ENCODE results near the gene PCF11.
A peak's percentile ranks its signal among the peaks of the same experiment; 100 is the strongest.

Gene PCF11

DNA sequence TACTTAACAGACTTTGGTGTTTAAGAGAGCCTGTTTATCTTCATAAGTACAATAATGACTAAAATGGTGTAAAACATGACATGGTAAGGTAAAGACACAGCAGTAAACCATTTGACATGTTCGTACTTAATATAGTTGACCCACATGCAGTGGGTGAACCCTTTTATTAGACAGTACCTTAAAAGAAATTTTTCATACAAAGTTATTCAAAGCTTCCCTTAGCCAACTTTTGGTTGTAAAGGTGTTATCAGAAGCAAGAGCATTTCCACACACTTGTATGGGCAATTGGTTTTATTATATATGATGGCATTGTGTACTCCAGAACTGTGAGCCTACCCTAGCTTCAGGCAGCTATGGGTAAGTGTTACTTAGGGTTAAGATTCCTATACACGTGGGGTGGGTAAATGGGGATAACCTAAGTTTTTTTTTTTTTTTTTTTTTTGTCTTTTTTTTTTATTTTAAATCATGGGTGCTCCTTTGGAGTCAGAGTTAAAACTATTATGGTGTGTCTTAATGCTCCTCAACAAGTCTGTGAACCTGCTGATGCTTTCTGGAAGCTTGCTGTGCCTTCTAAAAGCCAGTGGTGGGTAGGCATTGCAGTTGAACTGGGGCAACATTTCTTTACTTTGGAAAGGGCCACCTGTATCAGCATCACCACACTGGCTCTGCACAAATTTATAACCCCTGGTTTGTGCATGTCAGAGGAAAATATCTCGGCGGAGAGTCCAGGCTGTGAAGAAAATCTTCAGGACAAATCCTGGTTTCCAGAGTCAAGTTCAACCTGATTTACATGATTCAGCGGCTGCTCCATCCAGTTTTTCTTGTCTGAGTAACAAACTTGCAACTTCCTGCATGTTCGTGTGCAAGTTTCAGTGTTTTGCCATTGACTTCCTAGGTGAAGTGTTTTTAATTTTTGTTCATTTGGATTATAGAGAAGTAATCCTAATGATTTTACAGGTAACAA is 3.3 kb downstream of the PCF11 start:
- peaks cover 2% of the 10 kb centered on the region for H3K4me1 ChIP-seq (ENCODE audit: control insufficient read depth, insufficient read depth, low read depth, low read length)
- no peak overlapping the region for H4K91ac ChIP-seq (ENCODE audit: low read length)
- H3K27me3 ChIP-seq (ENCODE audit: control insufficient read depth in 1 of 2, insufficient read depth in 1 of 2, low read length in 2 of 2): no peaks in the 10 kb centered on the region
- H3K14ac ChIP-seq (ENCODE audit: low read length in 2 of 2): no peak overlapping the region
- WGBS: 83% methylated on average over 5 of the region's 6 CpGs
- H2BK120ac ChIP-seq (ENCODE audit: low read depth, low read length): no peak overlapping the region
- H3K4me3 ChIP-seq (ENCODE audit: insufficient read depth in 1 of 2, low read depth in 1 of 2, low read length in 2 of 2): peak overlapping the region in 1 of 2 experiments; percentile 86
- H3K9ac ChIP-seq (ENCODE audit: low read length): peak overlapping the region; percentile 100
- H3K79me1 ChIP-seq (replicated peaks; ENCODE audit: low read length, poor library complexity, severe bottlenecking): peaks cover 3% of the 10 kb centered on the region
- H2BK5ac ChIP-seq (ENCODE audit: low read depth, low read length, poor library complexity, severe bottlenecking): no peak overlapping the region
- H4K8ac ChIP-seq (ENCODE audit: low read length): no peak overlapping the region
- H3K23ac ChIP-seq (ENCODE audit: low read length in 2 of 2): no peak overlapping the region
- peak overlapping the region; percentile 88 for H3K4me2 ChIP-seq (ENCODE audit: low read length, poor library complexity, severe bottlenecking)
- no peak overlapping the region for H2BK12ac ChIP-seq (ENCODE audit: low read length in 2 of 2)
- H3K4ac ChIP-seq (ENCODE audit: low read depth in 1 of 2, low read length in 2 of 2): no peak overlapping the region
- no peaks in the 10 kb centered on the region for H3K9me3 ChIP-seq (ENCODE audit: control insufficient read depth, low read length)
- peaks cover 3 to 44% of the 10 kb centered on the region in 2 experiments for H3K36me3 ChIP-seq (ENCODE audit: control insufficient read depth in 1 of 2, insufficient read depth in 2 of 2, low read depth in 1 of 2, low read length in 2 of 2)
- H2AFZ ChIP-seq (ENCODE audit: low read depth, low read length): no peak overlapping the region
- DNase-seq: peak; percentile 39
- no peak overlapping the region for H3K18ac ChIP-seq (ENCODE audit: low read depth in 1 of 2, low read length in 2 of 2)
- H2AK5ac ChIP-seq (ENCODE audit: low read length, severe bottlenecking): no peak overlapping the region
- no peak overlapping the region for H3K27ac ChIP-seq (ENCODE audit: low read length, poor library complexity, severe bottlenecking)
- H2BK15ac ChIP-seq (ENCODE audit: low read depth, poor library complexity, severe bottlenecking): no peak overlapping the region

GRCh38 chr11:83161610-83162199 is 4.8 kb downstream of the PCF11 start:
- peak overlapping the region; percentile 100 for H3K9ac ChIP-seq (ENCODE audit: low read length)
- H3K18ac ChIP-seq (ENCODE audit: low read depth in 1 of 2, low read length in 2 of 2): no peak overlapping the region
- H3K14ac ChIP-seq (ENCODE audit: low read length in 2 of 2): no peak overlapping the region
- no peaks in the 10 kb centered on the region for H3K27me3 ChIP-seq (ENCODE audit: control insufficient read depth in 1 of 2, insufficient read depth in 1 of 2, low read length in 2 of 2)
- peak overlapping the region in 1 of 2 experiments; percentile 86 for H3K4me3 ChIP-seq (ENCODE audit: insufficient read depth in 1 of 2, low read depth in 1 of 2, low read length in 2 of 2)
- no peak overlapping the region for H3K4ac ChIP-seq (ENCODE audit: low read depth in 1 of 2, low read length in 2 of 2)
- no peak for DNase-seq
- H3K79me1 ChIP-seq (replicated peaks; ENCODE audit: low read length, poor library complexity, severe bottlenecking): no peaks in the 10 kb centered on the region
- H3K9me3 ChIP-seq (ENCODE audit: control insufficient read depth, low read length): no peaks in the 10 kb centered on the region
- H4K8ac ChIP-seq (ENCODE audit: low read length): no peak overlapping the region
- no peak overlapping the region for H3K4me2 ChIP-seq (ENCODE audit: low read length, poor library complexity, severe bottlenecking)
- no peak overlapping the region for H4K91ac ChIP-seq (ENCODE audit: low read length)
- H2BK12ac ChIP-seq (ENCODE audit: low read length in 2 of 2): no peak overlapping the region
- 83% methylated on average over 1 of the region's 1 CpG for WGBS
- no peak overlapping the region for H2BK15ac ChIP-seq (ENCODE audit: low read depth, poor library complexity, severe bottlenecking)
- no peak overlapping the region for H2BK5ac ChIP-seq (ENCODE audit: low read depth, low read length, poor library complexity, severe bottlenecking)
- H3K27ac ChIP-seq (ENCODE audit: low read length, poor library complexity, severe bottlenecking): no peak overlapping the region
- H2BK120ac ChIP-seq (ENCODE audit: low read depth, low read length): no peak overlapping the region
- H2AK5ac ChIP-seq (ENCODE audit: low read length, severe bottlenecking): no peak overlapping the region
- peaks cover 2% of the 10 kb centered on the region for H3K4me1 ChIP-seq (ENCODE audit: control insufficient read depth, insufficient read depth, low read depth, low read length)
- peaks cover 3 to 60% of the 10 kb centered on the region in 2 experiments for H3K36me3 ChIP-seq (ENCODE audit: control insufficient read depth in 1 of 2, insufficient read depth in 2 of 2, low read depth in 1 of 2, low read length in 2 of 2)
- no peak overlapping the region for H3K23ac ChIP-seq (ENCODE audit: low read length in 2 of 2)
- H2AFZ ChIP-seq (ENCODE audit: low read depth, low read length): no peak overlapping the region

DNA sequence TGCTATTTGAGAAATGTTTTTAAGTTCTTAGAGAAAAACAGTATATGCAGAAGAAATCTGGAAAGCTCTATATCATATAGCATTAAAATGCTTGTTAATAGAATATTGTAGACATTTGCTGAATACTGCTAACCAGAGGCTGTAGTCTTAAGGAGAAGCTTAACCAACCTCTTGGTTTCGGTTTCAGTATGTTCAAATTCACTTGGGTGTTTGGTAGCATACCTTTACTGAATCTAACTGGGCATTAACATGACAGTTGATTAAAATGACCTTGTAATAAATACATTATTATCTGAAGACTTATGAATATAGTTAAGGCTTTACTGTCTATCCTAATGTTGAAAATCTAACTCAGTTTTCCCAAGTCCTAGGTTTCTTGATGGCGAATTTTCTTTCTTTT is 5.4 kb downstream of the PCF11 start:
- no peak overlapping the region for H3K18ac ChIP-seq (ENCODE audit: low read depth in 1 of 2, low read length in 2 of 2)
- no peaks in the 10 kb centered on the region for H3K9me3 ChIP-seq (ENCODE audit: control insufficient read depth, low read length)
- WGBS: 100% methylated on average over 2 of the region's 2 CpGs
- no peak overlapping the region for H4K91ac ChIP-seq (ENCODE audit: low read length)
- no peaks in the 10 kb centered on the region for H3K79me1 ChIP-seq (replicated peaks; ENCODE audit: low read length, poor library complexity, severe bottlenecking)
- H2BK5ac ChIP-seq (ENCODE audit: low read depth, low read length, poor library complexity, severe bottlenecking): no peak overlapping the region
- peaks cover 3 to 66% of the 10 kb centered on the region in 2 experiments for H3K36me3 ChIP-seq (ENCODE audit: control insufficient read depth in 1 of 2, insufficient read depth in 2 of 2, low read depth in 1 of 2, low read length in 2 of 2)
- H4K8ac ChIP-seq (ENCODE audit: low read length): no peak overlapping the region
- H3K4me2 ChIP-seq (ENCODE audit: low read length, poor library complexity, severe bottlenecking): no peak overlapping the region
- H2BK120ac ChIP-seq (ENCODE audit: low read depth, low read length): no peak overlapping the region
- H2BK15ac ChIP-seq (ENCODE audit: low read depth, poor library complexity, severe bottlenecking): no peak overlapping the region
- no peak overlapping the region for H2AK5ac ChIP-seq (ENCODE audit: low read length, severe bottlenecking)
- H2AFZ ChIP-seq (ENCODE audit: low read depth, low read length): no peak overlapping the region
- H3K14ac ChIP-seq (ENCODE audit: low read length in 2 of 2): no peak overlapping the region
- no peak overlapping the region for H3K23ac ChIP-seq (ENCODE audit: low read length in 2 of 2)
- H3K4me1 ChIP-seq (ENCODE audit: control insufficient read depth, insufficient read depth, low read depth, low read length): peaks cover 2% of the 10 kb centered on the region
- H3K4me3 ChIP-seq (ENCODE audit: insufficient read depth in 1 of 2, low read depth in 1 of 2, low read length in 2 of 2): peak overlapping the region in 1 of 2 experiments; percentile 86
- no peak overlapping the region for H2BK12ac ChIP-seq (ENCODE audit: low read length in 2 of 2)
- H3K4ac ChIP-seq (ENCODE audit: low read depth in 1 of 2, low read length in 2 of 2): no peak overlapping the region
- no peak overlapping the region for H3K27ac ChIP-seq (ENCODE audit: low read length, poor library complexity, severe bottlenecking)
- H3K9ac ChIP-seq (ENCODE audit: low read length): peak overlapping the region; percentile 100
- H3K27me3 ChIP-seq (ENCODE audit: control insufficient read depth in 1 of 2, insufficient read depth in 1 of 2, low read length in 2 of 2): no peaks in the 10 kb centered on the region
- DNase-seq: peak; percentile 50

DNA sequence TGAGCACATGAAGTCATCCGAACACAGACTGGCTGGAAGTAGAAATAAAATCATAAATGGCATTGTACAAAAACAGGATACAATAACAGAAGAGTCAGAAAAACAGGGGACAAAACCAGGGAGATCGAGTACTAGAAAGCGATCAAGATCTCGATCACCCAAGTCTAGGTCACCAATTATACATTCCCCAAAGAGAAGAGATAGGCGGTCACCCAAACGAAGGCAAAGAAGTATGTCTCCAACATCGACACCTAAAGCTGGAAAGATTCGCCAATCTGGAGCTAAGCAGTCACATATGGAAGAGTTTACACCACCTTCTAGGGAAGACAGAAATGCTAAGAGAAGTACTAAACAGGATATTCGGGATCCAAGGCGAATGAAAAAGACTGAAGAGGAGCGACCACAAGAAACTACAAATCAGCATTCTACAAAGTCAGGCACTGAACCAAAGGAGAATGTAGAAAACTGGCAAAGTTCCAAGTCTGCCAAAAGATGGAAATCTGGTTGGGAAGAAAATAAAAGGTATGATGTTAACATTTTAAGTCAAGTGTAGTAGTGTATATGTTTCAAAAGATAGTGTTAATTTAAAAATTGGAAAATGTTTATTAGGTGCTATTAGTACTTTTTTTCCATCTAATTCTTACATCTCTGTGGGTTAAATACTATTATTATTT is 9.4 kb downstream of the PCF11 start:
- no peak overlapping the region for H3K18ac ChIP-seq (ENCODE audit: low read depth in 1 of 2, low read length in 2 of 2)
- 99% methylated on average over 11 of the region's 11 CpGs for WGBS
- H3K4me2 ChIP-seq (ENCODE audit: low read length, poor library complexity, severe bottlenecking): no peak overlapping the region
- H3K4me3 ChIP-seq (ENCODE audit: insufficient read depth in 1 of 2, low read depth in 1 of 2, low read length in 2 of 2): no peak overlapping the region
- H3K23ac ChIP-seq (ENCODE audit: low read length in 2 of 2): no peak overlapping the region
- H3K4me1 ChIP-seq (ENCODE audit: control insufficient read depth, insufficient read depth, low read depth, low read length): peaks cover 5% of the 10 kb centered on the region
- no peaks in the 10 kb centered on the region for H3K9me3 ChIP-seq (ENCODE audit: control insufficient read depth, low read length)
- no peak overlapping the region for H2BK120ac ChIP-seq (ENCODE audit: low read depth, low read length)
- peaks cover 6% of the 10 kb centered on the region for H3K79me1 ChIP-seq (replicated peaks; ENCODE audit: low read length, poor library complexity, severe bottlenecking)
- H2BK12ac ChIP-seq (ENCODE audit: low read length in 2 of 2): no peak overlapping the region
- H4K8ac ChIP-seq (ENCODE audit: low read length): no peak overlapping the region
- no peak overlapping the region for H3K4ac ChIP-seq (ENCODE audit: low read depth in 1 of 2, low read length in 2 of 2)
- no peak overlapping the region for H2BK5ac ChIP-seq (ENCODE audit: low read depth, low read length, poor library complexity, severe bottlenecking)
- no peak overlapping the region for H4K91ac ChIP-seq (ENCODE audit: low read length)
- H3K36me3 ChIP-seq (ENCODE audit: control insufficient read depth in 1 of 2, insufficient read depth in 2 of 2, low read depth in 1 of 2, low read length in 2 of 2): peaks cover 15 to 84% of the 10 kb centered on the region in 2 experiments
- no peak overlapping the region for H2BK15ac ChIP-seq (ENCODE audit: low read depth, poor library complexity, severe bottlenecking)
- H2AK5ac ChIP-seq (ENCODE audit: low read length, severe bottlenecking): no peak overlapping the region
- no peaks in the 10 kb centered on the region for H3K27me3 ChIP-seq (ENCODE audit: control insufficient read depth in 1 of 2, insufficient read depth in 1 of 2, low read length in 2 of 2)
- DNase-seq: no peak
- no peak overlapping the region for H3K14ac ChIP-seq (ENCODE audit: low read length in 2 of 2)
- no peak overlapping the region for H3K27ac ChIP-seq (ENCODE audit: low read length, poor library complexity, severe bottlenecking)
- H3K9ac ChIP-seq (ENCODE audit: low read length): no peak overlapping the region
- no peak overlapping the region for H2AFZ ChIP-seq (ENCODE audit: low read depth, low read length)

Measured in mesenchymal stem cell (in vitro differentiated cells and primary cell).